Stimulated activated CD8-positive, alpha-beta memory T cell treated with anti-CD3 and anti-CD28 coated beads, Interleukin-4, amount 100 ng/mL, for 1 hour (primary cell): ENCODE data around the gene ZNF76.
A peak's percentile ranks its signal among the peaks of the same experiment; 100 is the strongest.

ENCODE experiments used
- DNase-seq, 2 donors: peaks; one replicate each; pipeline ENCODE4 v3.0.0-alpha.2; 2020; ENCODE audit warnings: low read depth in 2 of 2, low spot score in 1 of 2

ZNF76 gene

GRCh38 chr6:35259194-35259947 is at the start of gene ZNF76:
Gene ZNF76, plus strand, starts transcription at chr6:35259735. Its CDS starts 21,417 bp downstream, at chr6:35281152.
- DNase-seq, result peak; percentile 67 to 81

GRCh38 chr6:35213298-35213791 is 46.2 kb upstream of the ZNF76 start:
- no peak for DNase-seq

- DNase-seq, result no peak
These were observed 45.4 kb upstream of the ZNF76 start, which contains the start of gene SCUBE3 for GRCh38 chr6:35213824-35214756. Gene SCUBE3, plus strand, starts transcription at chr6:35213956. Its CDS starts 463 bp downstream, at chr6:35214419.

GRCh38 chr6:35214869-35215664 is 44.5 kb upstream of the ZNF76 start:
- DNase-seq, result no peak

GRCh38 chr6:35215665-35216411 is 43.7 kb upstream of the ZNF76 start:
- no peak for DNase-seq

- DNase-seq, result no peak
These were observed 43.2 kb upstream of the ZNF76 start for GRCh38 chr6:35216412-35216732.

- DNase-seq, result no peak
These were observed 42.4 kb upstream of the ZNF76 start for GRCh38 chr6:35216851-35217811.

GRCh38 chr6:35218021-35218420 is 41.5 kb upstream of the ZNF76 start:
- no peak for DNase-seq

- DNase-seq, result no peak
These were observed 41.1 kb upstream of the ZNF76 start for GRCh38 chr6:35218456-35218855.

- no peak for DNase-seq
These were observed 39.7 kb upstream of the ZNF76 start for GRCh38 chr6:35219683-35220326.

GRCh38 chr6:35220711-35221110 is 38.8 kb upstream of the ZNF76 start:
- DNase-seq, result no peak

- DNase-seq, result no peak
These were observed 36.1 kb upstream of the ZNF76 start for GRCh38 chr6:35223396-35223795.

GRCh38 chr6:35224720-35225119 is 34.8 kb upstream of the ZNF76 start:
- no peak for DNase-seq

GRCh38 chr6:35228481-35228880 is 31.1 kb upstream of the ZNF76 start:
- DNase-seq, result no peak

GRCh38 chr6:35229304-35229703 is 30.2 kb upstream of the ZNF76 start:
- DNase-seq, result no peak

- DNase-seq, result no peak
These were observed 29.0 kb upstream of the ZNF76 start for GRCh38 chr6:35230498-35230897.

- DNase-seq, result no peak
These were observed 28.6 kb upstream of the ZNF76 start for GRCh38 chr6:35230950-35231349.

GRCh38 chr6:35231563-35231962 is 28.0 kb upstream of the ZNF76 start:
- no peak for DNase-seq

GRCh38 chr6:35234901-35235300 is 24.6 kb upstream of the ZNF76 start:
- DNase-seq, result no peak
